ENCODE data around the gene DYNC1I1.

The DYNC1I1 gene

GRCh38 chr7:96084881-96085553 lies 312.7 kb downstream of the DYNC1I1 start:
- DNase-seq (ENCODE audit: low spot score) = no peak
- no peak for TF ChIP-seq CTCF (IDR thresholded peaks at IDR 0.05; ENCODE audit: extremely low read depth, missing control alignments)

DNA sequence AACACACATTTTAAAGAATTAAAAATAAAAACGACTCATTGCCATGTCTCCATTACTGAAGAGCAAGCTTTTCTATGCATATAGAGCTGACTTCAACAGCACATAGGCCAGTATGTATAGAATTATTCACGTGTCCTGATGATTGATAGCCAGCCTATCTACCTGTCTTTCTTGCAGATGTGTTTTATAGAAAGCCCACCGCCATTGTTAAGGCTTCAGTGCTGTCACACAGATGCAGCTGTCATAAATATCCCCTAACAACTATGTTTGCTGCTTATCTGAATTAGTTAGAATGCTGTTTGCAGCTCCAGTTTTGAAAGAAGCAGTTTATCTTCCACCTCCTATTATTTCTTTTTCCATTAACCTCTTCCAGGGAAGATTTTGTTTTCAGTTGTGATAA lies 313.6 kb downstream of the DYNC1I1 start:
- DNase-seq (ENCODE audit: low spot score) = no peak
- TF ChIP-seq CTCF (IDR thresholded peaks at IDR 0.05; ENCODE audit: extremely low read depth, missing control alignments) = no peak

- TF ChIP-seq CTCF (IDR thresholded peaks at IDR 0.05; ENCODE audit: extremely low read depth, missing control alignments) = no peak
- DNase-seq (ENCODE audit: low spot score) = no peak
These were observed 316.2 kb downstream of the DYNC1I1 start for GRCh38 chr7:96088579-96088978.

DNA sequence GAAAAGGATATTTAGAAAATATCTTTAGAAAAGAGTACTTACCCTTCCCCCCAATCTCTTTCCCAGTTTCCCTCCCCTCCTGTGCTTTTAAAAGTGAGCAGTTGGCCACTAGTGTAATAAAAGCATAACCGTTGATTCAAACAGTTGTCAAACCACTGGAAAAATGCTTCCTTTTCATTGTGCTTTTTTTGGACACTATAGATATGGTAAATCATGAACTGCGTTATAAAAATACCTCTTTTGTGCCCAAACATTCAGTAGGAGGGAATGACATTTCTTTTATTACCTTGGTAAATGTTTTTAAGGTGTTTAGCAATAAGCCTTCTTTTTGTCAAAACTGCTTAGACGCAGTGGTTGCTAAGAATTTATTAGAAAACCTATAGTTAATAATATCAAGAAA lies 317.2 kb downstream of the DYNC1I1 start:
- TF ChIP-seq CTCF (IDR thresholded peaks at IDR 0.05; ENCODE audit: extremely low read depth, missing control alignments) = no peak
- DNase-seq (ENCODE audit: low spot score) = no peak

DNA sequence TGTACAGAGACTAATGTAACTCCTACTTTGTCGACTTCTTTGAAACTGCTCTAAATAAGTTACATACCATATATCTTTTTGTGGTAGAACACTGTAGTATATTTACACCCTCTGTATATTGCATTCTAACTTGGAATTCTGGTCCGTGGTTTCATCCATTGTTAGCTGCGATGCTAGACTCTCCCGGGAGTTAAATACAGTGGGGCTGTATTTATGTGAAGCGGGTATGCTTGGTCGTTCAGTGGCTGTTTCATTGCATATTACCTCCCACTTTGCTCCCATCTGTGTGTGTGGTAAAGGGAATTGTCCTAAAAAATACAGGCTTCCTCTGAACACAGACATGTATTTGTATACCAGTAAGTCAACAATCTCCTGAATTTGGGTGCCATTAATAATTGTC lies 318.4 kb downstream of the DYNC1I1 start:
- TF ChIP-seq CTCF (IDR thresholded peaks at IDR 0.05; ENCODE audit: extremely low read depth, missing control alignments) = no peak
- DNase-seq (ENCODE audit: low spot score) = no peak

- no peak for DNase-seq (ENCODE audit: low spot score)
- TF ChIP-seq CTCF (IDR thresholded peaks at IDR 0.05; ENCODE audit: extremely low read depth, missing control alignments) = no peak
These were observed 321.1 kb downstream of the DYNC1I1 start for GRCh38 chr7:96093435-96093834.

GRCh38 chr7:96097835-96098234 lies 325.5 kb downstream of the DYNC1I1 start:
- TF ChIP-seq CTCF (IDR thresholded peaks at IDR 0.05; ENCODE audit: extremely low read depth, missing control alignments) = no peak
- no peak for DNase-seq (ENCODE audit: low spot score)
